SK-N-MC (cell line): Measurements from ENCODE around the gene CLMP.

Source experiments
- EZH2 ChIP-seq: fragments of 200-600 bp; sonication (generic); IDR thresholded peaks from one replicate; pipeline ENCODE4 v1.6.1; 2017; ENCODE audit warnings: antibody characterized with exemption
- FOXP2 ChIP-seq: optimal IDR thresholded peaks from 2 replicates; pipeline ENCODE3; 2011; ENCODE audit warnings: mild to moderate bottlenecking, moderate library complexity; ENCODE audit not compliant: insufficient read depth; ENCODE audit errors: extremely low read length, control extremely low read depth
- POLR2AphosphoS5 ChIP-seq: IDR thresholded peaks from 2 replicates; pipeline ENCODE4 v1.6.1; 2012; ENCODE audit warnings: mild to moderate bottlenecking, low read depth, low read length, borderline replicate concordance

- no peak for TF ChIP-seq POLR2AphosphoS5
- TF ChIP-seq EZH2, result no peak
- TF ChIP-seq FOXP2, result no peak
These were observed 122.3 kb downstream of the CLMP start for GRCh38 chr11:123072762-123073161.
